Osteoblast (primary cell): Measurements from ENCODE around the gene TBC1D2B. TPM values are rescaled to one million over a fixed set of nuclear protein-coding genes. Genes with fewer than 3 reads are reported as not detected.
"Not testable (repeated sequence)": the region's sequence is repeated elsewhere in the genome, so short reads cannot be mapped to it uniquely, and the experiment has no call there.

Source experiments
- DNase-seq: peaks from one replicate; pipeline ENCODE4 v3.0.0; 2011; ENCODE audit warnings: low spot score, mixed read lengths; ENCODE audit not compliant: insufficient read length; ENCODE audit errors: missing footprints
- H2AFZ ChIP-seq: 2 replicates; pipeline ENCODE4 v1.6.0; 2011; ENCODE audit warnings: mild to moderate bottlenecking, low read length
- H3K27ac ChIP-seq: 2 replicates; pipeline ENCODE4 v1.5.1; 2011; ENCODE audit warnings: mild to moderate bottlenecking, low read depth, low read length, moderate library complexity
- H3K27me3 ChIP-seq: 2 replicates; pipeline ENCODE4 v1.6.0; 2012; ENCODE audit warnings: mild to moderate bottlenecking, control low read depth, inconsistent platforms, low read length, moderate library complexity; ENCODE audit not compliant: insufficient read depth
- H3K36me3 ChIP-seq: 2 replicates; pipeline ENCODE4 v1.5.1; 2011; ENCODE audit warnings: mild to moderate bottlenecking, low read length, control low read depth, moderate library complexity; ENCODE audit not compliant: insufficient read depth
- H3K4me1 ChIP-seq: 2 replicates; pipeline ENCODE4 v1.5.1; 2011; ENCODE audit warnings: mild to moderate bottlenecking, low read length, control low read depth, moderate library complexity; ENCODE audit not compliant: insufficient read depth
- H3K4me2 ChIP-seq: 2 replicates; pipeline ENCODE4 v1.6.0; 2011; ENCODE audit warnings: mild to moderate bottlenecking, low read length; ENCODE audit not compliant: insufficient read depth
- H3K4me3 ChIP-seq: fragments of 200-600 bp; sonication (generic); 3 replicates; pipeline ENCODE4 v1.5.1; 2012; ENCODE audit warnings: mild to moderate bottlenecking, low read length, inconsistent platforms; ENCODE audit not compliant: insufficient read depth
- H3K79me2 ChIP-seq: 2 replicates; pipeline ENCODE4 v1.6.0; 2012; ENCODE audit warnings: mild to moderate bottlenecking, low read length, control low read depth, inconsistent platforms; ENCODE audit not compliant: insufficient read depth
- H3K9me3 ChIP-seq: 2 replicates; pipeline ENCODE4 v1.5.1; 2011; ENCODE audit warnings: low read depth, low read length, control low read depth
- H4K20me1 ChIP-seq: 2 replicates; pipeline ENCODE4 v1.6.0; 2012; ENCODE audit warnings: mild to moderate bottlenecking, low read length, control low read depth; ENCODE audit not compliant: insufficient read depth
- CTCF ChIP-seq: IDR thresholded peaks from 2 replicates; pipeline ENCODE4 v1.5.1; 2011; ENCODE audit warnings: mild to moderate bottlenecking, low read depth, low read length, moderate library complexity; ENCODE audit errors: extremely low read depth
- total RNA-seq: library from RNA; depleted of rRNA; stranded (reverse); fragments of >200 nt; gene quantifications from 2 replicates; pipeline ENCODE4 v1.2.3, GENCODE V29; 2012

The TBC1D2B gene
- total RNA-seq, 1 donor, result 58.3 TPM

GRCh38 chr15:77994893-77995536 lies 82.5 kb downstream of the TBC1D2B start:
- H3K36me3 ChIP-seq, result peaks cover 10% of the 10 kb centered on the region
- H3K27me3 ChIP-seq, H3K4me3 ChIP-seq, H3K4me2 ChIP-seq, H3K9me3 ChIP-seq, H3K79me2 ChIP-seq, H4K20me1 ChIP-seq, H2AFZ ChIP-seq: not testable (repeated sequence)
- DNase-seq, result peak; percentile 93
- H3K27ac ChIP-seq, result peak overlapping the region; percentile 68
- H3K4me1 ChIP-seq, result peaks cover 27% of the 10 kb centered on the region

- not testable (repeated sequence) for H3K9me3 ChIP-seq, H3K36me3 ChIP-seq, H4K20me1 ChIP-seq, H3K79me2 ChIP-seq, H2AFZ ChIP-seq, H3K27me3 ChIP-seq
- peak; percentile 96 for DNase-seq
- Histone ChIP-seq H3K4me2 (peak overlapping the region; percentile 58), H3K27ac (peak overlapping the region; percentile 83), H3K4me1 (peaks cover 27% of the 10 kb centered on the region), H3K4me3 (peak overlapping the region; percentile 19)
Observed at GRCh38 chr15:77993970-77994693, 83.4 kb downstream of the TBC1D2B start.

GRCh38 chr15:77993374-77993911 lies 84.1 kb downstream of the TBC1D2B start:
- Histone ChIP-seq H3K27me3 (no peaks in the 10 kb centered on the region), H3K4me1 (peaks cover 27% of the 10 kb centered on the region), H3K4me3 (peak overlapping the region; percentile 3), H3K79me2 (no peaks in the 10 kb centered on the region), H4K20me1 (peaks cover 3% of the 10 kb centered on the region), H3K36me3 (peaks cover 6% of the 10 kb centered on the region), H3K9me3 (no peaks in the 10 kb centered on the region), H2AFZ (no peak overlapping the region), H3K4me2 (peak overlapping the region; percentile 58), H3K27ac (peak overlapping the region; percentile 83)
- no peak for TF ChIP-seq CTCF
- peak; percentile 39 for DNase-seq

GRCh38 chr15:77992356-77993222 lies 84.9 kb downstream of the TBC1D2B start:
- Histone ChIP-seq H3K4me3 (no peak overlapping the region), H2AFZ (no peak overlapping the region), H4K20me1 (peaks cover 3% of the 10 kb centered on the region), H3K4me1 (peaks cover 27% of the 10 kb centered on the region), H3K27ac (peak overlapping the region; percentile 48), H3K36me3 (no peaks in the 10 kb centered on the region), H3K9me3 (no peaks in the 10 kb centered on the region), H3K27me3 (peaks cover 1% of the 10 kb centered on the region), H3K4me2 (no peak overlapping the region), H3K79me2 (no peaks in the 10 kb centered on the region)
- no peak for TF ChIP-seq CTCF
- no peak for DNase-seq

- H3K36me3 ChIP-seq, H3K79me2 ChIP-seq, H3K27me3 ChIP-seq, H2AFZ ChIP-seq, H3K4me3 ChIP-seq, H3K9me3 ChIP-seq, H3K4me2 ChIP-seq, H4K20me1 ChIP-seq: not testable (repeated sequence)
- DNase-seq, result peak; percentile 95
- peaks cover 27% of the 10 kb centered on the region for H3K4me1 ChIP-seq
- H3K27ac ChIP-seq, result peak overlapping the region; percentile 48
Observed at GRCh38 chr15:77991658-77992201, 85.8 kb downstream of the TBC1D2B start.
